Fibroblast of villous mesenchyme (primary cell): ENCODE results near the gene ANKFY1. TPM values are rescaled to one million over a fixed set of nuclear protein-coding genes. Genes with fewer than 3 reads are reported as not detected.
A peak's percentile ranks its signal among the peaks of the same experiment; 100 is the strongest.

Experiments
- DNase-seq: peaks from one replicate; pipeline ENCODE4 v3.0.0-alpha.2; 2010; ENCODE audit warnings: low read depth
- H3K4me3 ChIP-seq: 2 replicates; pipeline ENCODE4 v1.5.1; 2011; ENCODE audit warnings: low read depth, mild to moderate bottlenecking, low read length
- total RNA-seq: library from RNA; depleted of rRNA; stranded (reverse); fragments of >200 nt; gene quantifications from 2 replicates; pipeline ENCODE4 v1.2.3, GENCODE V29; 2012
- TF ChIP-seq, protein P1 (sequence below): IDR thresholded peaks from 2 replicates; pipeline ENCODE4 v1.5.1; 2012; ENCODE audit warnings: low read depth, mild to moderate bottlenecking, low read length; ENCODE audit not compliant: insufficient read depth

The ANKFY1 gene
- total RNA-seq, 1 donor: 58.7 TPM

DNA sequence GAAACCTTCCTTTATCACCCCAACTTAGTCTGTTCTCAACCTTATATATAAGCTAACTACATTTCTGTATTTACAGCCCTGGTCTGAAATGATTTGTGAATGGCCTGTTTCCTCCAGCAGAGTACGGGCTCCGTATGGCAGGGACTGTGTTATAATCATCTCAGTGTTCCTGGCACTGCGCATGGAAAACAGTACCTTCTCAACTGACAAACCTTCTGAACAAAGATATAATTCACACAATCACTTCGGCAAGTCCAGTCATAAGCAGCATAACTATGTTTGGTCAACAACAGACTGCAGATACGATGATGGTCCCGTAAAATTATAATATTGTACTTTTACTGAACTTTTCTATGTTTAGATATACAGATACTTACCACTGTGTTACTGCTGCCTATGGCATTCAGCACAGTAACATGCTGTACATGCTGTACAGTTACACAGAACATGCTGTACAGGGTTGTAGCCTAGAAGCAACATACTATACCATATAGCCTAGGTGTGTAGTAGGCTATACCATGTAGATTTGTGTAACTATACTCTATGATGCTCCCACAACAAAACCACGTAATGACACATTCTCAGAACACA, 30.0 kb downstream of the ANKFY1 start:
- TF ChIP-seq, protein P1, sequence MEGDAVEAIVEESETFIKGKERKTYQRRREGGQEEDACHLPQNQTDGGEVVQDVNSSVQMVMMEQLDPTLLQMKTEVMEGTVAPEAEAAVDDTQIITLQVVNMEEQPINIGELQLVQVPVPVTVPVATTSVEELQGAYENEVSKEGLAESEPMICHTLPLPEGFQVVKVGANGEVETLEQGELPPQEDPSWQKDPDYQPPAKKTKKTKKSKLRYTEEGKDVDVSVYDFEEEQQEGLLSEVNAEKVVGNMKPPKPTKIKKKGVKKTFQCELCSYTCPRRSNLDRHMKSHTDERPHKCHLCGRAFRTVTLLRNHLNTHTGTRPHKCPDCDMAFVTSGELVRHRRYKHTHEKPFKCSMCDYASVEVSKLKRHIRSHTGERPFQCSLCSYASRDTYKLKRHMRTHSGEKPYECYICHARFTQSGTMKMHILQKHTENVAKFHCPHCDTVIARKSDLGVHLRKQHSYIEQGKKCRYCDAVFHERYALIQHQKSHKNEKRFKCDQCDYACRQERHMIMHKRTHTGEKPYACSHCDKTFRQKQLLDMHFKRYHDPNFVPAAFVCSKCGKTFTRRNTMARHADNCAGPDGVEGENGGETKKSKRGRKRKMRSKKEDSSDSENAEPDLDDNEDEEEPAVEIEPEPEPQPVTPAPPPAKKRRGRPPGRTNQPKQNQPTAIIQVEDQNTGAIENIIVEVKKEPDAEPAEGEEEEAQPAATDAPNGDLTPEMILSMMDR: no peak
- DNase-seq: no peak
- no peak overlapping the region for H3K4me3 ChIP-seq

- peak; percentile 81 for DNase-seq
- no peak overlapping the region for H3K4me3 ChIP-seq
Observed at GRCh38 chr17:4232168-4232813, 31.5 kb downstream of the ANKFY1 start.

DNA sequence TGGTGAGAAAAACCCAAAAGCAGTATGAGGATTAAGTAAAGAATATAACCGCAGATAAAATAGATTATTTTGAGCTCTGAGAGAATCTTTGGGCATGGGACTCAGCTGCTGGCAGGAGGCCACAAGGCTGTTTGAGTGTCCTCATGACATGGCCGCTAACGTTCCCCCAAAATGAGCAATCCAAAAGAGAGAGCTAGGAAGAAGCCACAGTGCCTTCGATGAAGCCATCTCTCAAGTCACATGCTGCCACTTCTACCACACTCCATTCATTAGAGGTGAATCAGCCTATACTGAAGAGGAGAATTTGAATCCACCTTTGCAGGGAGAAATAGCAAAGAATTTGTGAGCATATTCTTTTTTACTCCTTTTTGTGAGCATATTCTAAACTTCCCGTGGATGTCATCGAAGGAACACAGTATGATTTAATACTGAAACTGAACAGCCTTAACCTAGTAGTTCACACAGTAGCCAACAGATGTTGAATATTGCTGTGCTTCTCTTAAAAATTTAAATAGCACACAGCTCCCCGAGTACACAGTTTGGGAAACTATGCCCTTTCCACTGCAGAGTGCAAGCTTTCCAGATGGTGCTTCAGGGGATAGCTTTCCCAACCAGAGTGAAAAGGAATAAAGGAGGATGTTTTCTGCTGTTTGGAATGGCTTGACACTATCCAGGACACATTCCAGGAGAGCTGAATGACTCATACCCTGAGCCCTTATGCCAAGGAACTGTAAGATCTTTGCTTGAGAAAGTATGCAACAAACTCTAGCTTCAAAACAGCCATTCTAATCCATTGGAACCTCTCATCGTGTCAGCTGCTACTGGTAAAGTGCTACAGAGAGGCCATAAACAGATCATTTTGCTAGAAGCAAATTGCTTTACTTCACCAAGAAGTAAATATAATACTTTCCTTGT, 33.9 kb downstream of the ANKFY1 start:
- peak; percentile 100 for DNase-seq
- TF ChIP-seq, protein P1: no peak
- peak overlapping the region; percentile 36 for H3K4me3 ChIP-seq

More at GRCh38 chr17:4232168-4232813, 31.5 kb downstream of the ANKFY1 start:
- TF ChIP-seq, protein P1: no peak

DNA sequence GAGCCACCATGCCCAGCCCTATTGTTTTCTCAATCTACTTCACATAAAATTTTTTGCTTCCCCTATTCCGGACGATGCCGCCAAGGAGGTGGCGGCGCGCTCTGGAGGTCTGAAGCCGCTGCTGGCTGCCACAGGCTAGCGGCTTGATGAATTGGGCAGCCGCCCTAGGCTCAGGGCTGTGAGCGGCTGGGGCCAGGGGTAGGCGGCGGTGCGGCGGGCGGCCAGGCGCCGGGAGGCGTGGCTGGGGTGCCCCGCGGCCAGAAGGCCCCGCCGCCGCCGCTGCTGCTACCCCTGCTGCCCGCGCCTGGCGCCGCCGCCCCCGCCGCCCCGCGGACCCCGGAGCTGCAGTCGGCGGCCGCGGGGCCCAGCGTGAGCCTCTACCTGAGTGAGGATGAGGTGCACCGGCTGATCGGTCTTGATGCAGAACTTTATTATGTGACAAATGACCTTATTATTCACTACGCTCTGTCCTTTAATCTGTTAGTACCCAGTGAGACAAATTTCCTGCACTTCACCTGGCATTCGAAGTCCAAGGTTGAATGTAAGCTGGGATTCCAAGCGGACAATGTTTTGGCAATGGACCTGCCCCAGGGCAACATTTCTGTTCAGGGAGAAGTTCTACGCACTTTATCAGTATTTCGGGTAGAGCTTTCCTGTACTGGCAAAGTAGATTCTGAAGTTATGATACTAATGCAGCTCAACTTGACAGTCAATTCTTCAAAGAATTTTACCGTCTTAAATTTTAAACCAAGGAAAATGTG, 41.7 kb downstream of the ANKFY1 start:
- DNase-seq: no peak
- no peak overlapping the region for H3K4me3 ChIP-seq
- TF ChIP-seq, protein P1: no peak

DNA sequence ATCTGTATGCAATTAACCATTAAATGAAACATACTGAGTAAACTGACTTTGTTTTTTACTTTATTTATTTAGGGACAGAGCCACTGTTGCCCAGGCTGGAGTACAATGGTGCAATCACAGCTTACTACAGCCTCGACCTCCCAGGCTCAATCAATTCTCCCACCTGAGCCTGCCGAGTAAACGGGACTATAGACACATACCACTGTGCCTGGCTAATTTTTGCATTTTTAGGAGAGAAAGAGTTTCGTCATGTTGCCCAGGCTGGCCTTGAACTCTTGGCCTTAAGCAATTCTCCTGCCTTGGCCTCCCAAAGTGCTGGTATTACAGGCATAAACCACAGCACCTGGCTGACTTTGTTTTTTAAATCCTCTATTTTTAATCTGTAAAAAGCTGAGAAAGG, 42.6 kb downstream of the ANKFY1 start:
- TF ChIP-seq, protein P1: no peak

DNA sequence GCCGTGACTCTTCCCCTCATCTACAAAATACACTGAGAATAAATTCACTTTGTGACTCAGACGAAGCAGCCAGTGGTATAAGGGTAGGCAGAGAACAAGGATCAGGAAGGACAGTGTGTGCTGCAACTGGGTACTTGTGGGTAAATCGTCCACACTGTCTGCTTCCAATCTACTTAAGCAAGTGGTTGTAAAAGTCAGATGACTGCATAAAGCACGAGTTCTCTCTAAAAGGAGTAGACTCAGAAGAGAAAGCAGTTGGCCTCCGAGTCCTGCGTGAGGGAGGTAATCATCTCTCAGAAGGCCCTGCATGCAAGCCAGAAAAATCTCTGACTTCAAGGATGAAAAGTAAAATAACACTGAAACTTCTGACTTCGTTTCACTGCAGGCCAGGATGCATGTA, 43.1 kb downstream of the ANKFY1 start:
- TF ChIP-seq, protein P1: no peak
- peak; percentile 94 for DNase-seq
- H3K4me3 ChIP-seq: peak overlapping the region; percentile 8

More for the DNA sequence above, 42.6 kb downstream of the ANKFY1 start:
- no peak overlapping the region for H3K4me3 ChIP-seq
- DNase-seq: no peak
